Left forelimb (tissue), 1 donor: Measurements from ENCODE around the gene GNPAT.
"Not testable (repeated sequence)": the region's sequence is repeated elsewhere in the genome, so short reads cannot be mapped to it uniquely, and the experiment has no call there.

ENCODE experiments used
- DNase-seq: peaks from one replicate; pipeline ENCODE4 v3.0.0-alpha.2; 2018; ENCODE audit warnings: low spot score

GNPAT gene

GRCh38 chr1:231240883-231241735 lies at the start of gene GNPAT:
GNPAT (plus strand) TSS chr1:231241212; CDS start chr1:231241379, 167 bp downstream.
- DNase-seq: peak; percentile 94

- no peak for DNase-seq
Observed at GRCh38 chr1:231192620-231193163, 48.3 kb upstream of the GNPAT start.

- no peak for DNase-seq
Observed at GRCh38 chr1:231193710-231194340, 47.2 kb upstream of the GNPAT start.

- DNase-seq: no peak
Observed at GRCh38 chr1:231194476-231194842, 46.6 kb upstream of the GNPAT start.

GRCh38 chr1:231194843-231195516 lies 46.0 kb upstream of the GNPAT start:
- DNase-seq: no peak

GRCh38 chr1:231196307-231196706 lies 44.7 kb upstream of the GNPAT start:
- DNase-seq: no peak

GRCh38 chr1:231196728-231197127 lies 44.3 kb upstream of the GNPAT start:
- no peak for DNase-seq

GRCh38 chr1:231199868-231200267 lies 41.1 kb upstream of the GNPAT start:
- no peak for DNase-seq

- DNase-seq: no peak
Observed at GRCh38 chr1:231200388-231201031, 40.5 kb upstream of the GNPAT start.

- DNase-seq: no peak
Observed at GRCh38 chr1:231201375-231201978, 39.5 kb upstream of the GNPAT start.

- no peak for DNase-seq
Observed at GRCh38 chr1:231201979-231202633, 38.9 kb upstream of the GNPAT start.

- DNase-seq: no peak
Observed at GRCh38 chr1:231203259-231204057, 37.6 kb upstream of the GNPAT start.

GRCh38 chr1:231206856-231207255 lies 34.2 kb upstream of the GNPAT start:
- no peak for DNase-seq

- no peak for DNase-seq
Observed at GRCh38 chr1:231207437-231207836, 33.6 kb upstream of the GNPAT start.

- no peak for DNase-seq
Observed at GRCh38 chr1:231208980-231209379, 32.0 kb upstream of the GNPAT start.

GRCh38 chr1:231209531-231209930 lies 31.5 kb upstream of the GNPAT start:
- no peak for DNase-seq

- no peak for DNase-seq
Observed at GRCh38 chr1:231210126-231210525, 30.9 kb upstream of the GNPAT start.

GRCh38 chr1:231211005-231211857 lies 29.8 kb upstream of the GNPAT start:
- DNase-seq: peak; percentile 86

GRCh38 chr1:231212301-231212700 lies 28.7 kb upstream of the GNPAT start:
- not testable (repeated sequence) for DNase-seq
